ENCODE data around the gene UBE2L3.
"Not testable (repeated sequence)": the region's sequence is repeated elsewhere in the genome, so short reads cannot be mapped to it uniquely, and the experiment has no call there.

Gene UBE2L3

GRCh38 chr22:21611210-21611977 is 43.9 kb downstream of the UBE2L3 start:
- TF ChIP-seq CTCF (IDR thresholded peaks at IDR 0.05): no peak
- no peak for TF ChIP-seq ZFX (IDR thresholded peaks at IDR 0.05; ENCODE audit: borderline replicate concordance)

GRCh38 chr22:21612858-21613257 is 45.3 kb downstream of the UBE2L3 start:
- TF ChIP-seq CTCF (IDR thresholded peaks at IDR 0.05): no peak
- TF ChIP-seq ZFX (IDR thresholded peaks at IDR 0.05; ENCODE audit: borderline replicate concordance): no peak
- no peak overlapping the region for H3K27ac ChIP-seq

More at GRCh38 chr22:21611210-21611977, 43.9 kb downstream of the UBE2L3 start:
- H3K27ac ChIP-seq: no peak overlapping the region

- H3K27ac ChIP-seq: no peak overlapping the region
- TF ChIP-seq CTCF (IDR thresholded peaks at IDR 0.05): no peak
- TF ChIP-seq ZFX (IDR thresholded peaks at IDR 0.05; ENCODE audit: borderline replicate concordance): no peak
These were observed 46.2 kb downstream of the UBE2L3 start for GRCh38 chr22:21613553-21614233.

- H3K27ac ChIP-seq: peak overlapping the region; percentile 25; the same call in 1 of the 2 replicates
- TF ChIP-seq CTCF (IDR thresholded peaks at IDR 0.05) (no peak), ZFX (IDR thresholded peaks at IDR 0.05; ENCODE audit: borderline replicate concordance) (no peak)
These were observed 48.2 kb downstream of the UBE2L3 start for GRCh38 chr22:21615731-21616130.

GRCh38 chr22:21617337-21617736 is 49.8 kb downstream of the UBE2L3 start:
- H3K27ac ChIP-seq: not testable (repeated sequence)

GRCh38 chr22:21621025-21621424 is 53.5 kb downstream of the UBE2L3 start:
- H3K27ac ChIP-seq: no peak overlapping the region
- TF ChIP-seq ZFX (IDR thresholded peaks at IDR 0.05; ENCODE audit: borderline replicate concordance) (no peak), CTCF (IDR thresholded peaks at IDR 0.05) (no peak)

GRCh38 chr22:21622011-21622918 is 54.8 kb downstream of the UBE2L3 start:
- H3K27ac ChIP-seq: no peak overlapping the region
- TF ChIP-seq ZFX (IDR thresholded peaks at IDR 0.05; ENCODE audit: borderline replicate concordance) (no peak), CTCF (IDR thresholded peaks at IDR 0.05) (no peak)

All from 22Rv1 (cell line).